HG02759 (cell line): ENCODE measurements around the gene PRKAR1A.

Experiments
- ATAC-seq: cut with Tn5 transposase; IDR thresholded peaks from one replicate; pipeline ENCODE4 v1.9.1; 2021; ENCODE audit warnings: mild to moderate bottlenecking, moderate library complexity; ENCODE audit not compliant: unreplicated experiment

Gene PRKAR1A

GRCh38 chr17:68541816-68542215 is 29.6 kb downstream of the PRKAR1A start:
- ATAC-seq: no peak

GRCh38 chr17:68542698-68543463 is 30.7 kb downstream of the PRKAR1A start:
- no peak for ATAC-seq

- no peak for ATAC-seq
Measured at GRCh38 chr17:68544111-68544915, 32.1 kb downstream of the PRKAR1A start.

- ATAC-seq: no peak
Measured at GRCh38 chr17:68556551-68556950, 44.3 kb downstream of the PRKAR1A start.

GRCh38 chr17:68559316-68559715 is 47.1 kb downstream of the PRKAR1A start:
- ATAC-seq: no peak

- ATAC-seq: no peak
Measured at GRCh38 chr17:68560966-68561720, 48.9 kb downstream of the PRKAR1A start.

GRCh38 chr17:68562736-68563135 is 50.5 kb downstream of the PRKAR1A start:
- ATAC-seq: no peak

GRCh38 chr17:68564415-68565111 is 52.3 kb downstream of the PRKAR1A start:
- ATAC-seq: no peak

GRCh38 chr17:68565661-68566441 is 53.6 kb downstream of the PRKAR1A start:
- ATAC-seq: no peak

- no peak for ATAC-seq
Measured at GRCh38 chr17:68566442-68566738, 54.2 kb downstream of the PRKAR1A start.

GRCh38 chr17:68567035-68567434 is 54.8 kb downstream of the PRKAR1A start:
- no peak for ATAC-seq

GRCh38 chr17:68567581-68567980 is 55.4 kb downstream of the PRKAR1A start:
- no peak for ATAC-seq

- no peak for ATAC-seq
Measured at GRCh38 chr17:68568581-68568980, 56.4 kb downstream of the PRKAR1A start.

- ATAC-seq: no peak
Measured at GRCh38 chr17:68569346-68569745, 57.1 kb downstream of the PRKAR1A start.

- ATAC-seq: no peak
Measured at GRCh38 chr17:68570526-68570925, 58.3 kb downstream of the PRKAR1A start.

- ATAC-seq: no peak
Measured at GRCh38 chr17:68572138-68572842, 60.1 kb downstream of the PRKAR1A start.

GRCh38 chr17:68573338-68573737 is 61.1 kb downstream of the PRKAR1A start:
- no peak for ATAC-seq

GRCh38 chr17:68576137-68576536 is 63.9 kb downstream of the PRKAR1A start:
- ATAC-seq: no peak

- no peak for ATAC-seq
Measured at GRCh38 chr17:68576811-68577496, 64.7 kb downstream of the PRKAR1A start.
